Suprapubic skin (tissue), 4 donors: ENCODE results near the gene AQP9.

Experiments used
- CTCF ChIP-seq, 2 donors: fragments of 200-600 bp in 1 of 2; fragments of 450-650 bp in 1 of 2; sonication (generic) in 1 of 2; IDR thresholded peaks; one replicate each; pipeline ENCODE4 v1.5.1; 2016 to 2019; ENCODE audit warnings: antibody characterized with exemption in 2 of 2, mild to moderate bottlenecking in 1 of 2, moderate library complexity in 1 of 2
- EP300 ChIP-seq: sonication (generic); formaldehyde crosslinking; IDR thresholded peaks from one replicate; pipeline ENCODE4 v1.6.1; 2017; ENCODE audit warnings: antibody characterized with exemption
- POLR2A ChIP-seq, 2 donors: fragments of 450-650 bp; IDR thresholded peaks; one replicate each; pipeline ENCODE4 v1.6.1; 2017; ENCODE audit warnings: antibody characterized with exemption in 2 of 2, mild to moderate bottlenecking in 2 of 2, moderate library complexity in 2 of 2
- POLR2AphosphoS5 ChIP-seq, 3 donors: sonication (generic); formaldehyde crosslinking; IDR thresholded peaks; one replicate each; pipeline ENCODE4 v1.6.1; 2017; ENCODE audit warnings: antibody characterized with exemption in 3 of 3

- TF ChIP-seq CTCF (IDR thresholded peaks at IDR 0.05) (no peak), EP300 (no peak), POLR2AphosphoS5 (IDR thresholded peaks at IDR 0.05) (no peak), POLR2A (IDR thresholded peaks at IDR 0.05) (no peak)
Observed at GRCh38 chr15:58232281-58233065, 94.3 kb downstream of the AQP9 start.
